GM21423 (cell line): ENCODE results near the gene CLTB.
A peak's percentile ranks its signal among the peaks of the same experiment; 100 is the strongest.

ENCODE experiments used
- ATAC-seq: cut with Tn5 transposase; IDR thresholded peaks from one replicate; pipeline ENCODE4 v1.9.1; 2021; ENCODE audit warnings: mild to moderate bottlenecking, moderate library complexity; ENCODE audit not compliant: unreplicated experiment

The CLTB gene

DNA sequence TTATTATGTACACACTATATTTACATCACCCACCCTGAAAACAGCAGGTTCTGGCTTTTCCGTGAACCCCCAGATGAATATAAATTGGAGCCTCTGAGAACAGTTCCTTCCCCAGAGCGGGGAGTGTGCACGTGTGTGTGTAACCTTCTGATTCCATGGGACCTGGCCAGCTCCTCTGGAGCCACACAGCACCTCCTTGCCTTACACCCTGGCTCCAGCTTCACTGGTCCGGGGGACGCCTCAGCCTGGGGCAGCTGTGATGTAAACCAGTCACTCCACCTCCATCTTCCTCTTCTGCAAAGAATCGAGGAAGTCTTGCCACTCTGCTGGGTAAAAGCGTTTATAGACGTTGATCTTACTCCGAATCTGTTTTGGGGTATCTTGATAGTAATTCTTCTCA lies 32.4 kb downstream of the CLTB start:
- no peak for ATAC-seq

DNA sequence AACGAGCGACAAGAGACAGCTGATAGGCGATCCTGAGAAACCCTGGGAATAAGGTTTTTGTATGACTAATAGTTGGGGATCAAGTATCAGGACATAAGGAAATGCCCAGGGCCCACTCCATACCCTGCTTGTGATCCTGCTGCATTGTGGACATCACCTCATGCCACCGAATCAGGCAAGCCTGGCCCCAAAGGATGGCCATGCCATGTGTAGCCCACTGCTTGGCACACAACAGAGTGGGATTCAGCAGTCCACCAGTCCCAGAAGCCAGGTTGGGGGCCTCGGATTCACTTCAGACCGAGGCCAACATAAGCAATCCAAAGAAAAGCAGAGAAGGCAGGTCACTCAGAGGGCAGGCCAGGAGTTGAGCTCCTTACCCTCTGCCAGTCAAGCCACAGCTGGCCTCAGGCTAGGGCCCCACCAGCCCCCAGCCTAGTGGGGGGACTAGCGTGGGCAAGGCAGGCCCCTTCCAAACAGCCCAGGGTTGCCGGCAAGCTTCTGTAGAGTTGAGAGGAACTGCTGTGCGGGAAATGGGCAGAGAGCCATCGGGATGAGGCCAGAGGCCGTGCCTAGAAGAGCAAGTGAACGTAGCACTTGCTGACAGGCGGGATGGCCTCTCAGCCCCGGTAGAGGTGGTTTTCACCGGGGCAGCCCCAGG lies 33.0 kb downstream of the CLTB start:
- no peak for ATAC-seq

DNA sequence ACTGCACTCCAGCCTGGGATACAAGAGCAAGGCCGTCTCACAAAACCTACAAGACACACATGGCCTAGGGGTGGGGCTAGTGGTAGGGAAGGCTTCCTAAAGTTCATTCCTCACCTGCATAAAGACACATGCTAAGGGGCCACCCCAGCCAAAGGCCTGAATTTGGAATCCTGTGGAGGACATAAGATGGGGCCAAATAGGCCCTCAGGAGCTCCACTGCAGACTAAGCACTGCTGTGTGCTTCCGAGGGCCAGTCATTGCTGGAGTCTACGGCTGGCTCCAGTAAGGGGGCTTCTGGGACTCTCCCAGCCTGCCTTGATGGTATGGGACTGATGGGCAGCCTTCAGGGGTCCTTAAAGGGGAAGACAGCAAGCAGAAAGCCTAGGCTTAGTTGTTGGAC lies 33.6 kb downstream of the CLTB start:
- no peak for ATAC-seq

DNA sequence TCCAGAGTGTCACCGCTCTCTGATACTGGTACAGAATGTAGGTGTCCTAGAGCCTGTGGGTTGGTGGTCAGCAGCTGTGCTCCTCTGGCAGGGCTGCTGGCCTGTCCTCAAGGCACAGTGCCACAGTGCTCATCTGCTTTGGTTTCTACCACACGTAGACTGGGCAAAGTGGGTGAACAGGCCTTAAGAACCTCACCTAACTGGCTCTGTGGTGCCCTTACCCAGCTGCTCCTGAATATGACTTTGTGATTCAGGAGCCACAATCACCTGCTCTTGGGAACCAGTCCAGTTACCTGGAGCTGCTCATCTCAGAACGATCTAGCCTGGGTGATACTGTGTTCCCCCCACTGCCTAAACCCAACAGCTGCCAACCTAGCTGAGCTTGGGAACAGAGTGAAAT lies 34.4 kb downstream of the CLTB start:
- ATAC-seq, result no peak

DNA sequence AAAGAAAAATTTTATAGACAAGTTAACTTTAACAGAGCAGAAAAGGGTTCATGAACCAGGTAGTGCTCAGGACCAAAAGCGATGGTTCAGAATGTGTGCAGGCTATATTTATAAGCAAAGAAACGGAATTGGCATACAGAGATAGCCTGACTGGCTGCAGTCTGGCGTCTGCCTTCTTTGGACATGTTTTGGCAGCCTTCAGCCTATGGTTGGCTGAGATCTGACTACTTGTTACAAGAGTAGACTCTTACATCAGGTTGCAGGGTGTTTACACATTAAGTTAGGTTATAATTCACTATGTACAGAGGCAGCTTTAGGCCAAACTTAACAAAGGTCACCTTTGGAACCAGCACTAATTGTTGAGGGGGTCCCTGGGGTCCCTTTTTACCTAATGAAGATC lies 34.9 kb downstream of the CLTB start:
- no peak for ATAC-seq

DNA sequence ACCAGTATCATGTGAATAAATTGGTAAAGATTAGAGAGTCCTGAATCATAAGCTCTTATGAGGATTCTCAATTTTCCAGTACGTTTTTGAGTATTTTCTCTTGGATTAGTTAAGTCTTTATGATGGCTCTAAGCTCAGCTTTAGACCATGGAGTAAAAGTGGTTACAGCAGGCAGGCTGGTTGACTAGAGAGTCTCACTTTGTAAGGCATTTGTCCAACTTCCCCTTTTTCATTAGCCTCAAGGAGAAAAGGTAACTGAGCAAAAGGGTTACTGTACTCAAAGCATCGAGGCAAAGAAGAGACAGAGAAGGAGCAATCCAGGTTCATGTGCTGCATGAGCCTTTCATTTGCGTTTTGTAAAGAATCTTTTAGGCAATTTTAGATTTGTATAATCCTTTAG lies 36.5 kb downstream of the CLTB start:
- peak; percentile 60 for ATAC-seq

DNA sequence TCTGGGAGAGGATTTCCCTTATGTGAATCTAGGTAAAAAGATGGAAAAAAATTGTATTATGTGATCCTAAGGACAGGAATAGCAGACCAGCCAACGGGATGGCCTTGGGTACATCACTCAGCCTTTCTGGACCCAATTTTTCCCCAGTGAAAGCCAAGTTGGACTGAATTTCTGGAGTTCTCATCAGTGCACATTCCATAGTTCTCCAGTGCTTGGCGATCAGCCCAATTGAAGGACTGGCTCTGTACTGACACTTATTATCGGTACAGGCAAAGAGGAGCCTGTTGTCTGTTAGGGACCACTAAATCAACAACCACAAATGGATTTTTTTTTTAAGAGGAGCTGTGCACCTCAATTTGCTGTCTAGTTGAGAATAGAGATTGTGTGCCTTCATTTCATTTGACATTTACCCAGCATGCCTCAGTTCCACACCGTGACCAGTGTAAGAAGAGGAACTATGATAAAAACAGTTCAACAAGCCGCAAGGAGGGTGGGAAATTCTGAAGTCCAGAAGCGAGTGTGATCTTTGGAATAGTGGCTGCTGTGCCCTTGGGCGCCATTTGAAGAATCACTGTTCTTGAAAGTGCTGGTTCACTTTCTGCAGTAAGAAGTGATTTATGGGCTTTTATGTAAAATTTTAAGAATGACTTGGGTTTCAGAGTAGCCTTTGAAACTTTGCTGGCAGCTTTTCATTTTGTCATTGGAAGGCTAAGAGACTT lies 43.1 kb downstream of the CLTB start:
- ATAC-seq, result no peak

DNA sequence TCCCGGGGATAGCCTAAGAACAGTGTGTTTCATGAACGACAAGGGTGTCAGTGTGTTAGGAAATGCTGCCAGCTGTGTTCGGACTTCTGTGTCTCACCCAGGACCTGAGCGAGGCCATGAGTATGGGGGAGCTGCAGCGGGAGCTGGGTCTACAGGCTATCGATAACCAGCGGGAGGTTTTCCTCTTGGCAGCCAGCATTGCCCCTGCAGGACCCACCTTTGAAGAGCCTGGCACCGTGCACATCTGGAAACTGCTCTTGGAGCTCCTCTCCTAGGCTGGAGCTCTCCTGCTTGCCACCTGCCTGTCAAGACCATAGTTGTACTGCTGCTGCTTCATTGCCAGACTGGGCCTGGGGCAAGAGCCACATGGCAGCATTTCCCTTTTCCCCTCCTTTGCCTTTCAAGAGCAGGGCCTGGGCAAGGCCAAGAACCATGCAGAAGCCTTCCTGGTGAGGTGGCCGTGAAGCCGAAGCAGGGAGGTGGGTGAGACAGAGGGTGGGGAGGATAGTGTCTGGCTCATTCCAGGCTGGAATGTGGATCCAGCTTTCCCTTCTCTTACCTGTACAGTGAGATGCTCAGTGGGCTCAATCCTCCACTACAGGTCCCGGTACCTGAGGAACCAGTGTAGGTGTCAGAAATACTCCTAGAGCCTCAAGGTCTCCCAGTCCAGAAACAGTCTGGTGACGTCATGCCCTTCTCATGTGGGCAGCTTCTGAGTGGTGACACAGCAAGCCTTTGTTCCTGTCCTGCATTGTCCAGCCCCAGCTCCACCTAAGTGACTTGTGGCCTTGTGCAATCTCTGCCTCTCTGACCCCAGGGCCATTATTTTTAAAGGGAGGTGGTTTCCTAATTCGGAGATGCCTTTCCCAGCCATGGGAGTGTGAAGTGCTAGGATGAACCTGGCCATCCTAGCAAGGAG lies 44.5 kb downstream of the CLTB start:
- ATAC-seq, result no peak

DNA sequence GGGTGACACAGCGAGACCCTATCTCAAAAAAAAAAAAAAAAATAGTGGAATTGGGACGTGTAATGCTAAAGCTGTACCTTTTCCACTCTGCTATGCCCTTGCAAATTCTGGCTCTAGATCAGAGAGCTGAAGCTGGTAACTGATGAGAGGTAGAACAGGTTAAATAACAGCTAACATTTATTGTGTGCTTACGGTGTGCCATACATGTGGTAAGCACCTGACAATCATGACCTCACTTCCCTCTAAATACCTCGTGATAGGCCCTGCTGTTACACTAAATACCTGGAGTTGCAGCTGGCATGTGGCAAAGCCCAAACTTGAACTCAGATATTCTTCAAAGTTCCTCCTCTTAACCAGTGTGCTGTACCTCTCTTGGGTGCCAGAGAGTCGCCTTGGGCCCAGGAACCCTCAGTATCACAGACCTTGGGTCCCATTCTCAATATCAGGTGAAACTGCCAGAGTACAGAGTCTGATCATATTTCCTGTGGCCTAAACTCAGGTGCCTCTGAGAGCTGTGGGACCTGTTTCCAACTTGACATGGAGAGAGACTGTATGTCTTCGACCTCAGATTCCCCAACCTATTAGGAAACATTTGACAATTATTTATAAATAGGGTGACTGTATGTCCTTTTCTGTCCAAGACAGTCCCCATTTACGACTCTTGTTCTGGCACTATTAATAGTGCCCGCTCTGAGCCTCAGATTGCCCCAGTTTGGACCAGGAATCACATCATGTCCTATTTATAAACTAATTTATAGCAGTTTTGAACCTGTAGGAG lies 46.2 kb downstream of the CLTB start:
- no peak for ATAC-seq

DNA sequence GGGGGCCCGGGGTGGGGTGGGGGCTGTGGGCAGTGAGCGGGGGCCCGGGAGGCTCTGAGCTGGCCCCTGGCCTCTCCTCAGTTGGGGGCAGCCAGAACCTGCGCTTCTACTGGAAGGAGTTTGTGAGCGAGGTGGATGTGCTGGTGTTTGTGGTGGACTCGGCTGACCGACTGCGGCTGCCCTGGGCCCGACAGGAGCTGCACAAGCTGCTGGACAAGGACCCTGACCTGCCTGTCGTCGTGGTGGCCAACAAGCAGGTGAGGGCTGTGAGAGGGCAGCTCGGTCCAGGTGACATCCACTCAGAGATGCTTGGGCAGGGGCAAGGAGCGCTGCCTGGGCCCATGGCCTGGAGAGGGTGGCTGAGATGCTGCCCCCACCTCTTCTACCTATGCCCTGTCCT lies 47.6 kb downstream of the CLTB start:
- ATAC-seq, result no peak

DNA sequence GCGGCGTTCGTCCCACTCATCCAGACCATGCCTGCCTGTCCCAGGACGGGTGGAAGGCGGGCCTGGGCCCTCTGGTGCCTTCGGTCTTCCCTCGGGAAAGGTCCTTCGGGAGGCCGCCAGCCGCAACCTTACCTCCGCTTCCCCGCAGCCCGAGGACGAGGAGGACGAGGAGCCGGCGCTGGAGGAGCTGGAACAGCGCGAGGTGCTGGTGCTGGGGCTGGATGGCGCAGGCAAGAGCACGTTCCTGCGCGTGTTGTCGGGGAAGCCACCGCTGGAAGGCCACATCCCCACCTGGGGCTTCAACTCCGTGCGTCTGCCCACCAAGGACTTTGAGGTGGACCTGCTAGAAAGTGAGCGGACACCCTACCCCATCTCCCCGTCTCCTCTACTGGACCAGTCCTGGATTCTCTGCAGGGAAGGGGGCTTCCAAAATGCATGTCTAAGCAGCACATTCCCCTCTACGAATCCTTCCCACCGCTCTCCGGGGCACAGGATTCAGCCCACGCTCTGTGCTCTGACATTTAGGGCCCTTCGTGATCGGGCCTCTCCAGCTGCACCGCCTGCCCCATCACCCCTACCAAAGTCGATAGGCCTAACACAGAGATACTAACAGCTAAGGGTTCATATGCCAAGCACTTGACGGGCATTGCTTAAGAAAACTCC lies 50.0 kb downstream of the CLTB start:
- ATAC-seq, result no peak

DNA sequence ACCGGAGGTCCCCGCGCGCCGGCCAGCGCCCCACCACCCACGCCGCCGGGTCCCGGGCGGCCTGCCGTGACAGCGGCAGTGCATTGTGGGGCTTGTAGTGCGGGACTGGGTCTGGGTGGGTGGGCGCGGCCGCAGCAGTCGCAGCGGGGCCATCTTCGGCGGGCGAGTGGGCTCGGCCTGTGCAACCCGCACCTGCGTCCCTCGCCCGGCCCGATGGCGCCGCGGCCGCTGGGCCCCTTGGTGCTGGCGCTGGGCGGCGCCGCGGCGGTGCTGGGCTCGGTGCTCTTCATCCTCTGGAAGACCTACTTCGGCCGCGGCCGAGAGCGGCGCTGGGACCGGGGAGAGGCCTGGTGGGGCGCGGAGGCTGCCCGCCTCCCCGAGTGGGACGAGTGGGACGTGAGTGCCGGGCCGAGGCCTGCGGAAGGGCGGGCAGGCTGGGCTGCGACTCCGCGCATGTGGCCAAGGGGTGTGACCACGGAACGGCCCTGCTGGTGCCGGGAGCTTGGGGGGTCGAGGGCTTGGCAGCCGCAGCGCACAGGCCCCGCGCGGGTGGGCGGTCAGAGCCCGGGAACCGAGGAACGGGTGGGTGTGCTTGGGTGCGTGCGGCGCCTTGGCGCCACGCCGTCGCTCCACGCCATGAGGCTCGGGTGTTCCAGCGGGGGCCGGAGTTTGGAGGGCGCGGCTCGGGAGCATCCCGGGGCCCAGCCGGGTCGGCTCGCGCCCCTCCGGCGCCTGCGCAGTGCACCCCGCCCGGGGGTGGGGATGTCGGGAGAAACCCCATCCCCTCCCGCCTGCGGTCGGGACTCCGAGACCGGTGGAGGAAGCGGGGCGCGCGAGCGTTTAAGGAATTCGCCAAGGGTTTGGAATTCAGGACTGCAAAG lies 50.7 kb downstream of the CLTB start, which contains the start of gene ARL10:
ARL10 (plus strand) TSS at position 137 of the 881 bp plus-strand sequence; CDS start at position 214, 77 bp downstream.
- peak; percentile 34 for ATAC-seq

DNA sequence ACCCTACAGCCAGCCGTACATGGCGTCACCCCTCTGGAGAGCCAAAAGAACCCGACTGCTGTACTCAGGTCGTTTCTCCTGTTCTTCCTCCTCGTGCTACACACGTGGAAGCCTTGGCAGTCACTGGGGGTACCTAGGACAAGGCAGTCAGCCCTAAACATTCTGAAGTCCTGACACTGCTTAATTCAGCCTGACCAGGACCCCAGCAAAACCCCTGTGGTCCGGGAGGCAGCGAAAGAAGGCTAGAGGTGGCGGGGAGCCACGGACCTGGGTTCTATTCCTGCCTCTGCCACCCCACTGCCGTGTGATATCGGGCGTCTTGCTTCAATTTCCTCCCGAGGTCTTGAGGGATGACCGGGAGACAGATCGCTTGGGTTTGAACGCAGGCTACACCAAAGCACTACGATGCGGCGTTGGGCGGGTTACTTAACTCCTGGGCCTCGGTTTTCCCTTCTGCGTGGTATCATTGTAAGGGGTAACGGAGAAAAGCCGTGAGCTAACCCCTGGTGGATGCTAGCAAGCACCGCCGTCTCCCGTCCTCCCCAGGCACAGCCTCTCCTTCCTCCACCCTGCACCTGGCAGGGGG lies 51.5 kb downstream of the CLTB start:
- no peak for ATAC-seq

DNA sequence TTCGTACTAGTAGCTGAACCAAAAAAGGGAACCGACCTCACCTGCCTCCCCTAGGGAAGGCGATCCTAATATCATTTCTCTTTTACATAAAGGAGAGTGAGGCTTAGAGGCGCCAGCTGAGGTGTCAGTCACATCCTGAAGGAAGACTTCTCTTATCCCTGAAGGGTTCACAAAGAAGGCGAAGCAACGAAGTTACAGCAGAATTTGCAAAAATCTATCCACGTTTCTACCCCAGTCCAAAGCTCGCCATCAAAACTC lies 54.2 kb downstream of the CLTB start:
- ATAC-seq, result no peak

DNA sequence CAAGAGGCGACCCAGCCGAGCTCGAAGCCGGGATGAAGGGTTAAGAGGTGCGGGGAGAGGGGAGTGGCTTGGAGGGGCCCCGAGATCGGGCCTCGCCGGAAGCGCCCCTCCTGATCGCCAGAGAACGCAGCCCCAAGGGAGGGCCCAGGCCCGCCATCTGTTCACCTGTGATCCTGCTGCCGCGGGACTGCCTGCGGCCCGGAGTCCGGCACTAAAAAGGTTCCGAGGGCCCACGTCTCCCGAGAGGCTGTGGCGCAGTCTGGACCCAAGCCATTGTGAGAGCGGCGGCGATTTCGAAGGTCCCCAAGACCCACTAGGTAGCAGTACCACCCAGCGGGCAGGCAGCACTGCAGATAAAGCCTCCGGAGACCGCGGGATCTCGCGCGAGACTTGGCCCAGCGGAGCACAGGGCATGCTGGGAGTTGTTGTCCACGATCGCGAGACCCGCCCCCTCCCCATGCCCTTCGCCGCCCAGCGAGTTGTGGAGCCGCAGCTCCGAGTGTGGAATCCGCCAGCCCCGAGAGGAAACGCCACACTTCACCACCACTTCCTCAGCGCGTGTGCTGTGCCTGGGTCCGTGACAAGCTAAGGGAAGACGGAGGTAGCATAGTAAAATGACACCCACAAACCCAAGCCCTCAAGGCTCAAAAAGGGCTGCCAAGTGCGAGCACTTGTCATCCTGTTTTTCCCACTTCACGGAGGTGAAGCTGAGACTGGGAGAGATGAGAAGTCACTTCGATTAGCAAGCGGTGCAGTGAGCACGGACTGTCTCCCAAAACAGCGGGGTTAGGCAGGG lies 54.7 kb downstream of the CLTB start, which contains the start of gene KIAA1191:
KIAA1191 (minus strand) TSS at position 328 of the 796 bp plus-strand sequence. CDS start 2,256 bp downstream, outside the sequence.
- peak; percentile 91 for ATAC-seq

DNA sequence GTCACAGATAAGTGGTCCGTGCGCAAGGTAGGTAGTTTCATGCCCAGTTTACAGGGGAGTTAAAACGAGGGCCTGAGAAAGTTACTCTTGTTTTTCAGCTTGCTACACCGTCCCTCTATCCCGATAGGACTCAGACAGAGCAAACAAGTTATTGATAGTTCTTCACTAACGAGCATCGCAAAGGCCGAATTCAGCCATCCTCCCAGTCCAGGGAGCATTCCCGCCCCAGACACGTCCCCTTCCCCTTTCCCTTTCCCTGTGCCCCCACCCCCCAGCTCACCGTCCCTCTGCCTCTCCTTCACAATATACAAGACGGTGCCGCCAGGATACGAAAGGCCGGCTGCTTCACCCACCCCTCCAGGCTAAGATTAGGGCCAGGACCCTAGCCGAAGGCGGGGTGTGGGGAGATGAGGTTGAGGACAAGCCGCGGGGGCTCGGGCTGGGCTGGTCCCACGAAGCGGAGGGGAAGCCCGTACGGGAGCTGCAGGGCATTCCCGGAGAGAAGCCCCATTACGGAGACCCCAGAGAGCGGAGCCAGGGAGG lies 55.4 kb downstream of the CLTB start:
- ATAC-seq, result no peak

DNA sequence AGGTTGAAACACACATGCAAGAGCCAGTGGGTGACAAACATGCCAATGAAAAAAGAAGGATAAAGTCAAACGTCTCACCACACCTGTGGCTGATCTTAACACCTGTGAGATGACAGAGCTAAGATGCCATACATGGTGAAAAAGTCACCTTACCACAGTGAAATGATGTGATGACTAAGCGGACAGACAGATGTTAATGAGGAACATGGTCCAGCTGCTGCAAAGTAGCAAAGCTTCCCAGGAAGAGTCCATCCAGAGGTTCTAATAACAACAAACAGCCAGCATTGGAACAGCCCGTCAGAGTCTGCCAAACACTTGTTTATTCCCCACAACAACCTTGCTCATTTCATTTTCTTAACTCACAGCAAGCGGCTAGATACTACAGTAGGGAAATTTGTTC lies 56.7 kb downstream of the CLTB start:
- ATAC-seq, result no peak

DNA sequence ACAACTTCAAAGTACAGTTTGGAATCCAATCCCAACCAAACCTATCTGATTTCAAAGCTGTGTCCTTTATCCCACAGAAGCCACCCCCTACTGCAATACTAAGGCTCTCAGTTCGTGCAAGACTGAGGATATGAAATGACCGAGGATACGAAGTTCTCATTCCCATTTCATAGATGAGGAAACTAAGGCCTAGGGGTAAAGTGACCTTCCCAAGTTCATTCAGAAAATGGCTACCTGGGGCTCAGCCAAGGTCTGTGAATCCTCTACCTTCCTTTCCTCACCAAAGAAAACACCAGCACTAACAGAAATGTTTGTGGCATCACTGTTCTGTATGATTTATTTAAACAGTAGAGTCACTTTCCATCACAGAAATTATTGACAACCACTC lies 60.2 kb downstream of the CLTB start:
- no peak for ATAC-seq
